Measurements from ENCODE around the gene LRBA. TPM values are rescaled to one million over a fixed set of nuclear protein-coding genes. Genes with fewer than 3 reads are reported as not detected.

Gene LRBA
- total RNA-seq, 1 experiment from 2014 or later = 55.3 TPM

DNA sequence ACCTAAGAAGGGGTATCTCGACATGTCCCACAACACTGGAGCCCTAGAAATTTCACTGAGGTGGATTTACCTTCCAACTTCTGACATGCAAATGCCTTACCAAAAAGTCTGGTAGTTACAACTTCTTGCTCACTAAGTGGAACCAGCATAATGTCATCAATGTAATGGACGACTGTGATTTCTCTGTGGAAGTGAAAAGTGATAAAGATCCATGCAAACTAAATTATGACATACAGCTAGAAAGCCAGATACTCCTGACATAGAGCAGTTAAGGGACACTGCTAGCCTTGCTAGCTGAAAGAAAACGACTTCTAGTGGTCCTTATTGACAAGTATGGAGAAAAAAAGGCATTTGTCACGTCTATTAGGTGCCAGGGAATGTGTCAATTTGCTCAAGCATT is 242.1 kb downstream of the LRBA start:
- WGBS (ENCODE audit: extremely low coverage, insufficient read length, low lambda C conversion rate) = no CpG with 5 or more reads among the region's 4 CpGs
- Histone ChIP-seq H3K18ac (ENCODE audit: insufficient read length, low read depth, low read length) (no peak overlapping the region), H2BK12ac (ENCODE audit: insufficient read length, low read depth, low read length) (no peak overlapping the region), H3K14ac (ENCODE audit: insufficient read depth, low read length) (no peak overlapping the region), H3K4me2 (ENCODE audit: insufficient read depth, insufficient read length, low read length) (no peak overlapping the region), H3K79me1 (ENCODE audit: insufficient read depth, low read depth, low read length, poor library complexity, severe bottlenecking) (no peaks in the 10 kb centered on the region), H2BK5ac (ENCODE audit: insufficient read length, low read length) (no peak overlapping the region), H3K27me3 (ENCODE audit: insufficient read depth, low read length) (no peaks in the 10 kb centered on the region), H3T11ph (ENCODE audit: low read length) (no peak overlapping the region), H2BK120ac (ENCODE audit: low read depth, low read length, poor library complexity, severe bottlenecking) (no peak overlapping the region), H2BK15ac (ENCODE audit: low read depth, low read length) (no peak overlapping the region), H2AFZ (ENCODE audit: low read length) (no peak overlapping the region), H4K91ac (ENCODE audit: insufficient read length, low read depth, low read length) (no peak overlapping the region), H4K20me1 (ENCODE audit: control insufficient read depth, insufficient read depth, insufficient read length) (no peaks in the 10 kb centered on the region), H4K5ac (ENCODE audit: insufficient read length, low read depth, low read length) (no peak overlapping the region), H2BK20ac (ENCODE audit: low read depth, low read length, poor library complexity, severe bottlenecking) (no peak overlapping the region), H3K56ac (ENCODE audit: insufficient read length, low read depth, low read length) (no peak overlapping the region), H3K23me2 (ENCODE audit: insufficient read length, low read depth, low read length, poor library complexity, severe bottlenecking) (no peaks in the 10 kb centered on the region), H2AK5ac (ENCODE audit: insufficient read length, low read length) (no peak overlapping the region), H3K23ac (ENCODE audit: insufficient read length, low read depth, low read length) (no peak overlapping the region), H3K9me3 (ENCODE audit: control insufficient read depth, low read depth, low read length) (no peaks in the 10 kb centered on the region), H3K79me2 (ENCODE audit: insufficient read depth, low read length) (no peaks in the 10 kb centered on the region), H4K8ac (replicated peaks; ENCODE audit: insufficient read length, low read depth, low read length) (no peak overlapping the region), H3K4ac (ENCODE audit: low read depth, low read length) (no peak overlapping the region), H3K4me1 (ENCODE audit: insufficient read depth, low read length) (no peaks in the 10 kb centered on the region), H3K27ac (ENCODE audit: insufficient read length, low read depth, low read length) (no peak overlapping the region), H3K9ac (ENCODE audit: extremely low read depth, insufficient read length, low read length) (no peak overlapping the region)
- Mint-ChIP-seq H3K27me3 (ENCODE audit: low read depth) (no peaks in the 10 kb centered on the region), H3K27ac (no peak overlapping the region), H3K4me1 (peaks cover 0 to 5% of the 10 kb centered on the region in 2 experiments; a peak in 1 of 4 replicates), H3K4me3 (no peak overlapping the region), H3K9me3 (no peaks in the 10 kb centered on the region), H3K36me3 (ENCODE audit: insufficient read depth in 1 of 3, low read depth in 3 of 3) (no peaks in the 10 kb centered on the region; a peak in 2 of 7 replicates)
- TF ChIP-seq, protein P1, sequence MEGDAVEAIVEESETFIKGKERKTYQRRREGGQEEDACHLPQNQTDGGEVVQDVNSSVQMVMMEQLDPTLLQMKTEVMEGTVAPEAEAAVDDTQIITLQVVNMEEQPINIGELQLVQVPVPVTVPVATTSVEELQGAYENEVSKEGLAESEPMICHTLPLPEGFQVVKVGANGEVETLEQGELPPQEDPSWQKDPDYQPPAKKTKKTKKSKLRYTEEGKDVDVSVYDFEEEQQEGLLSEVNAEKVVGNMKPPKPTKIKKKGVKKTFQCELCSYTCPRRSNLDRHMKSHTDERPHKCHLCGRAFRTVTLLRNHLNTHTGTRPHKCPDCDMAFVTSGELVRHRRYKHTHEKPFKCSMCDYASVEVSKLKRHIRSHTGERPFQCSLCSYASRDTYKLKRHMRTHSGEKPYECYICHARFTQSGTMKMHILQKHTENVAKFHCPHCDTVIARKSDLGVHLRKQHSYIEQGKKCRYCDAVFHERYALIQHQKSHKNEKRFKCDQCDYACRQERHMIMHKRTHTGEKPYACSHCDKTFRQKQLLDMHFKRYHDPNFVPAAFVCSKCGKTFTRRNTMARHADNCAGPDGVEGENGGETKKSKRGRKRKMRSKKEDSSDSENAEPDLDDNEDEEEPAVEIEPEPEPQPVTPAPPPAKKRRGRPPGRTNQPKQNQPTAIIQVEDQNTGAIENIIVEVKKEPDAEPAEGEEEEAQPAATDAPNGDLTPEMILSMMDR (conservative IDR thresholded peaks at IDR 0.05) = no peak
- DNase-seq = no peak
